K562 (cell line): ENCODE data around the gene DAZAP1. TPM values are rescaled to one million over a fixed set of nuclear protein-coding genes. Genes with fewer than 3 reads are reported as not detected.

Experiments used
- CCNT2 ChIP-seq: IDR thresholded peaks from 2 replicates; pipeline ENCODE4 v1.6.1; 2011; ENCODE audit warnings: borderline replicate concordance, low read depth, mild to moderate bottlenecking, moderate library complexity, mixed read lengths, low read length; ENCODE audit not compliant: insufficient read length; ENCODE audit errors: extremely low read depth
- CEBPZ ChIP-seq: fragments of 150-350 bp; IDR thresholded peaks from 2 replicates; pipeline ENCODE4 v1.6.1; 2014; ENCODE audit warnings: low read depth, mild to moderate bottlenecking, low read length, borderline replicate concordance
- KHSRP ChIP-seq: fragments of 450-650 bp; IDR thresholded peaks from 2 replicates; pipeline ENCODE4 v1.6.1; 2017
- MEIS2 ChIP-seq: fragments of 450-650 bp; IDR thresholded peaks from 2 replicates; pipeline ENCODE4 v1.6.1; 2014; ENCODE audit warnings: mild to moderate bottlenecking; ENCODE audit not compliant: partially characterized antibody
- NR4A1 ChIP-seq, 2 experiments: fragments of 250-450 bp in 1 of 2; fragments of 450-650 bp in 1 of 2; sonication (Bioruptor Pico) in 1 of 2; IDR thresholded peaks; 2 replicates each; pipeline versions ENCODE4 v1.4.0 to v1.6.1; 2016 to 2020; ENCODE audit warnings: mild to moderate bottlenecking in 2 of 2, missing compliant biosample characterization in 1 of 2, missing genetic modification characterization in 1 of 2, moderate library complexity in 1 of 2
- PATZ1 ChIP-seq: fragments of 250-450 bp; sonication (Bioruptor Pico); IDR thresholded peaks from 2 replicates; pipeline ENCODE4 v1.5.0; 2020; ENCODE audit warnings: mild to moderate bottlenecking, borderline replicate concordance
- PTRF ChIP-seq: fragments of 450-650 bp; IDR thresholded peaks from 2 replicates; pipeline ENCODE4 v1.6.1; 2016; ENCODE audit warnings: mild to moderate bottlenecking, missing genetic modification characterization, missing compliant biosample characterization
- RHOXF2B ChIP-seq: fragments of 250-450 bp; sonication (Bioruptor Pico); conservative IDR thresholded peaks from 2 replicates; pipeline ENCODE4 v1.5.1; 2021
- SETDB1 ChIP-seq: IDR thresholded peaks from one replicate; pipeline ENCODE4 v1.6.1; 2012; ENCODE audit warnings: low read length, control low read depth, inconsistent platforms
- SMAD2 ChIP-seq: fragments of 150-350 bp; IDR thresholded peaks from 2 replicates; pipeline ENCODE4 v1.6.1; 2014; ENCODE audit warnings: low read depth, mild to moderate bottlenecking, low read length
- TAL1 ChIP-seq: fragments of 450-650 bp; IDR thresholded peaks from 2 replicates; pipeline ENCODE4 v1.6.1; 2016; ENCODE audit warnings: mild to moderate bottlenecking
- WHSC1 ChIP-seq: IDR thresholded peaks from one replicate; pipeline ENCODE4 v1.6.1; 2012; ENCODE audit warnings: low read length, control low read depth, inconsistent platforms
- ZBTB43 ChIP-seq: sonication (generic); formaldehyde crosslinking; IDR thresholded peaks from 2 replicates; pipeline ENCODE4 v1.8.0; 2023; ENCODE audit warnings: mild to moderate bottlenecking, missing genetic modification reagents
- ZNF134 ChIP-seq: fragments of 250-450 bp; sonication (Bioruptor Pico); conservative IDR thresholded peaks from 2 replicates; pipeline ENCODE4 v1.4.0; 2020
- ZNF224 ChIP-seq: sonication (generic); formaldehyde crosslinking; IDR thresholded peaks from 2 replicates; pipeline ENCODE4 v1.8.0; 2022; ENCODE audit warnings: mild to moderate bottlenecking, missing genetic modification reagents
- ZNF23 ChIP-seq: fragments of 250-450 bp; sonication (Bioruptor Pico); IDR thresholded peaks from 2 replicates; pipeline ENCODE4 v1.4.0; 2020; ENCODE audit warnings: mild to moderate bottlenecking
- ZNF431 ChIP-seq: sonication (generic); formaldehyde crosslinking; IDR thresholded peaks from 2 replicates; pipeline ENCODE4 v1.8.0; 2022; ENCODE audit warnings: mild to moderate bottlenecking, missing genetic modification reagents
- ZNF449 ChIP-seq: fragments of 250-450 bp; sonication (Bioruptor Pico); IDR thresholded peaks from 2 replicates; pipeline ENCODE4 v1.8.0; 2022; ENCODE audit warnings: moderate library complexity, mild to moderate bottlenecking, inconsistent platforms
- ZNF57 ChIP-seq: fragments of 450-650 bp; formaldehyde crosslinking; IDR thresholded peaks from 2 replicates; pipeline ENCODE4 v1.4.0; 2020; ENCODE audit warnings: mild to moderate bottlenecking, moderate library complexity
- ZNF586 ChIP-seq: fragments of 450-650 bp; formaldehyde crosslinking; conservative IDR thresholded peaks from 2 replicates; pipeline ENCODE4 v1.4.0; 2020; ENCODE audit warnings: mild to moderate bottlenecking, moderate library complexity
- polyA plus RNA-seq, 8 experiments: library from polyadenylated mRNA; depleted of rRNA in 4 of 8; stranded (reverse) in 5 of 8; unstranded in 3 of 8; fragments of >200 nt; fragmentation: Nextera tagmentation in 2 of 8; fragmentation: Illumina TruSeq in 1 of 8; extraction: Ambion mirVana in 2 of 8; extraction: Trizol in 1 of 8; gene quantifications; 2 replicates each; pipeline versions ENCODE4 v1.2.1 to v1.2.3, GENCODE V29; 2011 to 2014; ENCODE audit warnings: inconsistent platforms in 1 of 8, missing spikeins in 1 of 8
- total RNA-seq, 7 experiments: library from RNA; depleted of rRNA in 6 of 7; stranded (reverse); fragments of >200 nt in 6 of 7; fragmentation: Illumina TruSeq in 2 of 7; extraction: Trizol in 2 of 7; gene quantifications; 2 replicates each; pipeline versions ENCODE4 v1.2.1 to v1.2.3, GENCODE V29; 2011 to 2021; ENCODE audit warnings: low replicate concordance in 1 of 7

The DAZAP1 gene
- total and polyA plus RNA-seq, 9 of the 15 experiments (the other 6 are each of a cell fraction or from before 2014, with no cell fraction given) = 10.8 to 289 (median 142) TPM

GRCh38 chr19:1438035-1438932 lies 30.9 kb downstream of the DAZAP1 start, which contains the start of gene RPS15 (continued):
- no peak for TF ChIP-seq CEBPZ
- no peak for TF ChIP-seq NR4A1 (CRISPR knock-in tag; IDR thresholded peaks at IDR 0.05)
- TF ChIP-seq NR4A1 (tag; IDR thresholded peaks at IDR 0.05) = no peak
- no peak for TF ChIP-seq ZNF23 (CRISPR knock-in tag)
- no peak for TF ChIP-seq WHSC1
- no peak for TF ChIP-seq PTRF (tag)
- no peak for TF ChIP-seq ZNF449 (CRISPR knock-in tag)
- TF ChIP-seq KHSRP = no peak
- peak; percentile 79; the same call in 1 of the 2 replicates for TF ChIP-seq ZBTB43
- no peak for TF ChIP-seq ZNF134 (CRISPR knock-in tag)
- TF ChIP-seq RHOXF2B = no peak
- TF ChIP-seq ZNF586 (CRISPR knock-in tag) = no peak
- TF ChIP-seq CCNT2 = peak; percentile 92
- TF ChIP-seq TAL1 = no peak
- no peak; the same call in 1 of the 2 replicates for TF ChIP-seq ZNF431 (CRISPR knock-in tag)
- no peak for TF ChIP-seq ZNF224
- TF ChIP-seq SMAD2 = no peak
- TF ChIP-seq SETDB1 = peak; percentile 39
- peak; percentile 61 for TF ChIP-seq MEIS2
- no peak for TF ChIP-seq ZNF57 (CRISPR knock-in tag)
- no peak for TF ChIP-seq PATZ1 (CRISPR knock-in tag)
